GM23338 (cell line): Measurements from ENCODE around the gene THRB. TPM values are rescaled to one million over a fixed set of nuclear protein-coding genes. Genes with fewer than 3 reads are reported as not detected.

Experiments used
- EZH2 ChIP-seq: fragments of 200-600 bp; sonication (generic); IDR thresholded peaks from one replicate; pipeline ENCODE4 v1.8.0; 2017; ENCODE audit warnings: antibody characterized with exemption, mild to moderate bottlenecking, low read depth; ENCODE audit not compliant: unreplicated experiment
- EZH2phosphoT487 ChIP-seq: fragments of 200-600 bp; sonication (generic); IDR thresholded peaks from one replicate; pipeline ENCODE4 v1.8.1; 2018; ENCODE audit warnings: antibody characterized with exemption; ENCODE audit not compliant: unreplicated experiment
- polyA plus RNA-seq: library from polyadenylated mRNA; unstranded; fragments of >200 nt; fragmentation: Nextera tagmentation; extraction: Ambion mirVana; gene quantifications from 2 replicates; pipeline ENCODE4 v1.2.1, GENCODE V29; 2016
- total RNA-seq: library from RNA; depleted of rRNA; stranded (reverse); fragments of >200 nt; shearing (Covaris generic); gene quantifications from 2 replicates; pipeline ENCODE4 v1.2.3, GENCODE V29; 2014
- TF ChIP-seq, protein P1 (sequence below): fragments of 250-450 bp; sonication (Bioruptor Pico); IDR thresholded peaks from 2 replicates; pipeline ENCODE4 v1.5.0; 2020; ENCODE audit warnings: mild to moderate bottlenecking, moderate library complexity
- TF ChIP-seq, protein P2 (sequence below): IDR thresholded peaks from 2 replicates; pipeline ENCODE4 v1.6.1; 2016; ENCODE audit warnings: antibody characterized with exemption

The THRB gene
- total and polyA plus RNA-seq, 2 experiments from 2014 or later: 1.7 to 3.2 TPM

DNA sequence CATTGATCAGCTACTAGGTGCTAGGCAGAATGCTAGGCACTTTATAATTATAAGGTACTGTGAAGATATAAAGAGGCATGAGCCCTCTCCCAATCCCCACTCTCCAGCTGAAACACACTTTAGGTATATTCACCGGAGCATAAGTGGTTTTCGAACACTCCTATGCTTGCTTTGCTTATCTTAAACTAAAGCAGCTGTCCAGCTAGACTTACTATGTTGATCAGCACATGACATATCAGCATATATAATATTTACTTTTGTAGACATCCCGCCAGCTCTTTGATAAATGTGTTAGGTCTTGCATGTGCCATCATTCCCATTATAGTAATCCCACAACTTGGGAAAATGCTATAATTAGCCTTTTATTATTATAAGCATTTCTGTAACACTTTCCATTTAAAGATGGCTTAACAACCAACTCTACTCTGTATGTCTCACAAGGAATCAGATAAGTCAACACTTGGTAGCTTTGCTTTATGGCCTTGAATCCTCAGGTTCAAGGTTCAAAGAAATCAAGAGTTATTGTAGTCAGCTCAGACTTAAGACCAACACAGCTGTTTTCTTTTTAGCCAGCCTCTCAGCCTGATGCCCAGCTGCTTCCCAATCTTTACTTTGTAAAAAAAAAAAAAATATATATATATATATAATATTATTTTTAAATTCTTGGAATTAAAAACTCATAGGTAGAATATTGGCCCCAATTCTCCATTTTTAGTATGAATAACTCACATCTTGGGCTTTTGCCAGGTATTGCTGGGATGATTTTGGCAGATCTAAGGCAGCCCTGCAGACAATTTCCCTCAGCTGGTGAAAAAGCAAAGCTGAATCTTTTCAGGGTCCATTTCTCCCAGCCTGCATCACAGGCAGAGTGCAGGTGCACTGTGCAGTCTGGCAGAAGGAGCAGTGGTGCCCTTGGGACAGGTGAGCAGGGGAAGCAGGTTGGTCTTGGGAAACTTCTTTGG, 104.2 kb downstream of the THRB start (continued):
- TF ChIP-seq, protein P1, sequence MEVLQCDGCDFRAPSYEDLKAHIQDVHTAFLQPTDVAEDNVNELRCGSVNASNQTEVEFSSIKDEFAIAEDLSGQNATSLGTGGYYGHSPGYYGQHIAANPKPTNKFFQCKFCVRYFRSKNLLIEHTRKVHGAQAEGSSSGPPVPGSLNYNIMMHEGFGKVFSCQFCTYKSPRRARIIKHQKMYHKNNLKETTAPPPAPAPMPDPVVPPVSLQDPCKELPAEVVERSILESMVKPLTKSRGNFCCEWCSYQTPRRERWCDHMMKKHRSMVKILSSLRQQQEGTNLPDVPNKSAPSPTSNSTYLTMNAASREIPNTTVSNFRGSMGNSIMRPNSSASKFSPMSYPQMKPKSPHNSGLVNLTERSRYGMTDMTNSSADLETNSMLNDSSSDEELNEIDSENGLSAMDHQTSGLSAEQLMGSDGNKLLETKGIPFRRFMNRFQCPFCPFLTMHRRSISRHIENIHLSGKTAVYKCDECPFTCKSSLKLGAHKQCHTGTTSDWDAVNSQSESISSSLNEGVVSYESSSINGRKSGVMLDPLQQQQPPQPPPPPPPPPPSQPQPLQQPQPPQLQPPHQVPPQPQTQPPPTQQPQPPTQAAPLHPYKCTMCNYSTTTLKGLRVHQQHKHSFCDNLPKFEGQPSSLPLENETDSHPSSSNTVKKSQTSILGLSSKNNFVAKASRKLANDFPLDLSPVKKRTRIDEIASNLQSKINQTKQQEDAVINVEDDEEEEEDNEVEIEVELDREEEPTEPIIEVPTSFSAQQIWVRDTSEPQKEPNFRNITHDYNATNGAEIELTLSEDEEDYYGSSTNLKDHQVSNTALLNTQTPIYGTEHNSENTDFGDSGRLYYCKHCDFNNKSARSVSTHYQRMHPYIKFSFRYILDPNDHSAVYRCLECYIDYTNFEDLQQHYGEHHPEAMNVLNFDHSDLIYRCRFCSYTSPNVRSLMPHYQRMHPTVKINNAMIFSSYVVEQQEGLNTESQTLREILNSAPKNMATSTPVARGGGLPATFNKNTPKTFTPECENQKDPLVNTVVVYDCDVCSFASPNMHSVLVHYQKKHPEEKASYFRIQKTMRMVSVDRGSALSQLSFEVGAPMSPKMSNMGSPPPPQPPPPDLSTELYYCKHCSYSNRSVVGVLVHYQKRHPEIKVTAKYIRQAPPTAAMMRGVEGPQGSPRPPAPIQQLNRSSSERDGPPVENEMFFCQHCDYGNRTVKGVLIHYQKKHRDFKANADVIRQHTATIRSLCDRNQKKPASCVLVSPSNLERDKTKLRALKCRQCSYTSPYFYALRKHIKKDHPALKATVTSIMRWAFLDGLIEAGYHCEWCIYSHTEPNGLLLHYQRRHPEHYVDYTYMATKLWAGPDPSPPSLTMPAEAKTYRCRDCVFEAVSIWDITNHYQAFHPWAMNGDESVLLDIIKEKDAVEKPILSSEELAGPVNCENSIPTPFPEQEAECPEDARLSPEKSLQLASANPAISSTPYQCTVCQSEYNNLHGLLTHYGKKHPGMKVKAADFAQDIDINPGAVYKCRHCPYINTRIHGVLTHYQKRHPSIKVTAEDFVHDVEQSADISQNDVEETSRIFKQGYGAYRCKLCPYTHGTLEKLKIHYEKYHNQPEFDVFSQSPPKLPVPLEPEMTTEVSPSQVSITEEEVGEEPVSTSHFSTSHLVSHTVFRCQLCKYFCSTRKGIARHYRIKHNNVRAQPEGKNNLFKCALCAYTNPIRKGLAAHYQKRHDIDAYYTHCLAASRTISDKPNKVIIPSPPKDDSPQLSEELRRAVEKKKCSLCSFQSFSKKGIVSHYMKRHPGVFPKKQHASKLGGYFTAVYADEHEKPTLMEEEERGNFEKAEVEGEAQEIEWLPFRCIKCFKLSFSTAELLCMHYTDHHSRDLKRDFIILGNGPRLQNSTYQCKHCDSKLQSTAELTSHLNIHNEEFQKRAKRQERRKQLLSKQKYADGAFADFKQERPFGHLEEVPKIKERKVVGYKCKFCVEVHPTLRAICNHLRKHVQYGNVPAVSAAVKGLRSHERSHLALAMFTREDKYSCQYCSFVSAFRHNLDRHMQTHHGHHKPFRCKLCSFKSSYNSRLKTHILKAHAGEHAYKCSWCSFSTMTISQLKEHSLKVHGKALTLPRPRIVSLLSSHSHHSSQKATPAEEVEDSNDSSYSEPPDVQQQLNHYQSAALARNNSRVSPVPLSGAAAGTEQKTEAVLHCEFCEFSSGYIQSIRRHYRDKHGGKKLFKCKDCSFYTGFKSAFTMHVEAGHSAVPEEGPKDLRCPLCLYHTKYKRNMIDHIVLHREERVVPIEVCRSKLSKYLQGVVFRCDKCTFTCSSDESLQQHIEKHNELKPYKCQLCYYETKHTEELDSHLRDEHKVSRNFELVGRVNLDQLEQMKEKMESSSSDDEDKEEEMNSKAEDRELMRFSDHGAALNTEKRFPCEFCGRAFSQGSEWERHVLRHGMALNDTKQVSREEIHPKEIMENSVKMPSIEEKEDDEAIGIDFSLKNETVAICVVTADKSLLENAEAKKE (CRISPR knock-in tag): no peak
- TF ChIP-seq EZH2phosphoT487 (no peak), EZH2 (no peak)
- TF ChIP-seq, protein P2, sequence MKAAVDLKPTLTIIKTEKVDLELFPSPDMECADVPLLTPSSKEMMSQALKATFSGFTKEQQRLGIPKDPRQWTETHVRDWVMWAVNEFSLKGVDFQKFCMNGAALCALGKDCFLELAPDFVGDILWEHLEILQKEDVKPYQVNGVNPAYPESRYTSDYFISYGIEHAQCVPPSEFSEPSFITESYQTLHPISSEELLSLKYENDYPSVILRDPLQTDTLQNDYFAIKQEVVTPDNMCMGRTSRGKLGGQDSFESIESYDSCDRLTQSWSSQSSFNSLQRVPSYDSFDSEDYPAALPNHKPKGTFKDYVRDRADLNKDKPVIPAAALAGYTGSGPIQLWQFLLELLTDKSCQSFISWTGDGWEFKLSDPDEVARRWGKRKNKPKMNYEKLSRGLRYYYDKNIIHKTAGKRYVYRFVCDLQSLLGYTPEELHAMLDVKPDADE: no peak
